GM19395 (cell line): ENCODE data around the gene TMEM161A.
"Not testable (repeated sequence)": the region's sequence is repeated elsewhere in the genome, so short reads cannot be mapped to it uniquely, and the experiment has no call there.

Experiments
- ATAC-seq: cut with Tn5 transposase; IDR thresholded peaks from one replicate; pipeline ENCODE4 v1.9.1; 2021; ENCODE audit warnings: mild to moderate bottlenecking, moderate library complexity; ENCODE audit not compliant: unreplicated experiment

TMEM161A gene

DNA sequence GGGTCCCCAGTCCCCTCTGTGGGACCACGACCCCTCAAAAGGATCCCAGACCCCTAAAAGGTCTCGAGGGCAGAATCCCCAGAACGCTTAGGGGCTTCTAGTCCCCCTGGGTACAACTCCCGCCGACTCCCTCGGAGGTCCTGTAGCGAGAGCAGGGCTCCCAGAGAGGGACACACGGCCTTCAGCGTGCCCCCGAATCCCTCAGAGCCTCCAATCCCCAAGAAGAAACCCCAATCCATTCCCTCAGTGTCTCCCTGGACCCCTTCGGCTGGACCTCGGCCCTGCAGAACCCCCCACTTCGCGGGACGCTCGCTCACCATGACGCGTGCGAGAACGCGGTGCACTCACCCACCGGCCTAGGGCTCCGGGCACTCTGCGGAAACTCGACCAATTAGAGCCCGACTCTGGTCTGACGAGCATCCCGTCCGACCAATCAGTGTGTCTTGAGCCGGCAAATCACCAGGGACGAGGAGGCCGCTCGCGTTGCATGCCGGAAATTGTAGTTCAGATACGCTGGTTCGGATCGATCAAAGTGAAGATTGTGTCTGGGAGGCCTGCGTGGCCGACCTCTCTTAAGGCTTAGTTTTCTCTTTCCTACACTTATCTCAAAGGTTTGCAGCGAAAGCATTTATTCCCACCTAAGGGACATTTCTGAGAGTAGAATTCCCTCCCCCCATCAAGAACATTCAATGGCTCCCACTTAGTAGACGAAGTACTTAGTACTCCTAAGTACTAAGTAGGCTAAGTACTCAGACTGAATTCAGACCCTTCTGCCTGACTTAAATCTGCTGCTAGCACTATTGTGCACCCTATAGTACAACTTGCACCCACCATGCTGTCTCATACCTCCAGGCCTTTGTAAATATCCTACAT lies at the start of gene TMEM161A:
TSS of gene TMEM161A (minus strand) at position 370 of the 873 bp plus-strand sequence. CDS start at position 320, 50 bp downstream.
- peak; percentile 97 for ATAC-seq

DNA sequence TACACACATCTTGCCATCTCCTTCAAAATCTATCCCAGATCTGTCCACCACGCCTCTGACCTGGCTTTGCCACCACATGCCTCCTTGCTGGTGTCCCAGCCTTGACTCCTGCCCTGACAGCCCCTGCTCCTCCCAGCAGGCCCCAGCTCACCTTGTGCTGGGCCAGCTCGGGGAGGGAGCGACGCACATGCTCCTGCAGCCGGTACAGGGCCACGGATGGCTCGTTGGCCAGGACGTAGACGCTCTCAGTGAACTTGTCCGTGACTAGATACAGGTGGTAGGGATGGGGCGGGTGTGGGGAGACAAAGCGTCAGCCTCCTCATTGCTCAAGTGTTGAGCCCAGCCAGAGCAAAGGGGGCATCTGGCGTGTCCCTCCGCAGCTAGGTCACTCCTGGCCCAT lies 48.5 kb upstream of the TMEM161A start:
- no peak for ATAC-seq

DNA sequence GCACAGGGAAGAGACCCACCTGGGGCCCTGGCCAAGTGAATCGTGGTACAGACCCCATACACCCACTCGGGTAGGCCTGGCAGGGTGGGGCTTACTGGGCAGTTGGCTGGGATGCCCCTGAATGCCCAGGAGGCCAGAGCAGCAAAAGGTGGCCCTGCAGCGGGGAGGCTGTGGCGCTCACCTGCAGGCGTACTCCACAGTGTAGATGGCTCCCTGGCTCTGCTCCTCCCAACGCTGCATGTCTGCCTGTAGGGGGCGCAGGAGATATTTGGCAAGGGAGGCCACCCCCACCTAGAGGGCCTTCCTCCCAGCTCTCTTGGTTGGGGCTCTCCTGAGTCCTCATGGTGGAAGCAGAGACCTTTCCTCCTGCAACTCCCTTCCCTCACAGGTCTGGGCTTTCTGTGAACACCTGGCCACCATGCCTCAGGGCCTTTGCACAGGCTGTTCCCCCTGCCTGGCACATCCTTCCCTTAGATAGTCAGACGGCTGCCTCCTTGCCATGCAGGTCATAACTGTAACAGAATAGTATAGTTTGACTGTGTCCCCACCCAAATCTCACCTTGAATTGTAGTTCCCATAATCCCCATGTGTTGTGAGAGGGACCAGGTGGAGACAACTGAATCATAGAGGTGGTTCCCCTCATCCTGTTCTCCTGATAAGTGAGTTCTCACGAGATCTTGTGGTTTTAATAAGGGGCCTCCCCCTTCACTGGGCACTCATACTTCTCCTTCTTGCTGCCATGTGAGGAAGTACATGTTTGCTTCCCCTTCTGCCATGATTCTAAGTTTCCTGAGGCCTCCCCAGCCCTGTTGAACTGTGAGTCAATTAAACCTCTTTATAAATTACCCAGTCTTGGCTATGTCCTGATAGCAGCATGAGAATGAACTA lies 47.8 kb upstream of the TMEM161A start:
- ATAC-seq, result no peak

DNA sequence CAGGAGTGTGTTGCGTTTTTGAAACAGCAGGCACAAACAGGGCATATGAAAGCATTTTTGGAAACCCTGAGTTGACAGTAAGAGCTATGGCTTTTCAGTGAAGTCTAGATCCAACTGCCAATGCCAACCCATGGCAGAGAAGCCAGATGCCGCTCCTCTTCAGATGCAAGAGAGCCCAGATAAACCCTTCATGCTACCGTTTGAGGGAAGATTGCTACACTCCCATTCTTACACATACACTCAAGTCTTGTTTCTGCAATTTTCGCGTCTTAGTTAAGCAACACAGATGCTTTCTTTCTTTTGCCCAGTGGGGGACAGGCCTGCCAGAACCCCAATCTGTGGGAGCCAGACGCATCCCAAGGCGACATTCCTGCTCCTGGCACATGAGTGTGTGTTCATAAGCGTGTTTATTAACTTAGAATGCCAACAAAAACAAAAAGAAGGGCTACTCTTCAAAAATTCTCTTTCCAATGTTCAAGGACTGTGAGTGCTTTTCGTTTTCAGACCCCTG lies 43.3 kb upstream of the TMEM161A start:
- no peak for ATAC-seq

DNA sequence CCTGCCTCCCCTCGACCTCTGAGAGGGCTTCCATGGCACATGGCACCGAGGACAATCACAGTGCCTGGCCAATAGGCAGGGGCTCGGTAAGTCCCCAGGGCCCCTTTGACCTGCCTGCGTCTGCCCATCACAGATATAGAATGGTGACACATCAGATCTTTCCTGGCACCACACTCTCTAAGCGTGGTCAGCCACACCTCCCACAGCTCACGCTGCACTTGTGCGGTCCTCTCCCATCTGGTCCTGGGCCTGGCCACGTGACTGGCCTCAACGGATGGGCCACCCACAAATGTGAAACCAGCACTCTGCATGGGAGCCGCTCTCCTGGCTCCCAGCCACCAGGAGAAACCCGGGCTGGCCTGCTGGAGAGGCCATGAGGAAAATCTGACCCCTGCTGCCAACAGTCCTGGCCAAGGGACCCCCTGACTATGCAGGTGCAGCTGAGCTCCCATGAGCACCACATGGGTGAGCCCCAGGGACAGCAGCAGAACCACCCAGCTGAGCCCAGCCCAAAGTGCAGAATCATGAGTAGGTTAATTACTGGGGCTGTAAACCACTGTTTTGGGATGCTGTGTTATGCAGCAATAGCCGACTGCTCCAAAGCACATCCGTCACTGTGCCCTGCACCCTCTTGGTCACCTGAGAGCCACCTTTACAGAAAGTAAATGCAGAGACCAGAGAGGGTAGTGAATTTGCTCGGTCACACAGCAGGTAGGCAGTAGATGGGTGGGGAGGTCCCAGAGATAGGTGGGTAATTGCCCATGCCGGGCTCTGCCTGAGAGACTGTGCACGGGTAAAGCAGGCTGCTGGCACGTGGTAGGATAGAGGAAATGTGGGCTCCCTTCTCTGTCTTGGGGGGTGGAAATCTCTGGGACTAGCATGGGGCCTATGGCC lies 41.5 kb upstream of the TMEM161A start:
- no peak for ATAC-seq

DNA sequence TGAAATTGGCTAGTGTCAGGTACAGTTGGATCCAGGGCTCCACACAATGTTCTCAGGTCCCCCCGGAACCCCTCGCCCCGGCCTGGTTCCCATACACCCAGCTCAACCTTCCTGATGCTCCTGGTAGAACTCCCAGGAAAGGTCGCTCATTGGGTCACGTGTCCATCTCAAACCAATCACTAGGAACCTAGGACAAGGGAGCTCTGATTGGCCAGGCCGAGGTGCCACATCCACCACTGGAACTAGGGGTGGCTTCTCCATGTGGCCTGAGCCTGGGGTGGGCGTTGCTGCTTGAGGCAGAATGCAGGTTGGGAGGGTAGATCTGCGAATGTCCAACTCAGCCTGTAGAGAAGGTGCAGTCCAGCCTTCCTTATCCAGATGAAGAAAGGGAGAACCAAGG lies 38.7 kb upstream of the TMEM161A start:
- no peak for ATAC-seq

DNA sequence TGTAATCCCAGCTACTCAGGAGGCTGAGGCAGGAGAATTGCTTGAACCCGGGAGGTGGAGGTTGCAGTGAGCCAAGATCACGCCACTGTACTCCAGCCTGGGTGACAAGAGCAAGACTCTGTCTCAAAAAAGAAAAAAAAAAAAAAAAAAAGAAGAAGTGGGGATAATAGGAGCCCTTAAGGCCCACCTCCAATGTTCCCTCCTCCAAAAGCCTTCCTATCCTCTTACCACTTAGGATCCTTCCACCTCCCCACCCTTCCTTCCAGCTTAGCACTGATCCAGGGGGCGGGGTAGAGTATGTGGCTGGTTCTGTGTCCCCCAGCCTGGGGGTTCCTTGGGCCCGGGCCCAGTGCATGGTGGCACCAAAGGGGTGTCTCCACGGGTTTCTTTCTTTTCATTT lies 35.0 kb upstream of the TMEM161A start:
- not testable (repeated sequence) for ATAC-seq

DNA sequence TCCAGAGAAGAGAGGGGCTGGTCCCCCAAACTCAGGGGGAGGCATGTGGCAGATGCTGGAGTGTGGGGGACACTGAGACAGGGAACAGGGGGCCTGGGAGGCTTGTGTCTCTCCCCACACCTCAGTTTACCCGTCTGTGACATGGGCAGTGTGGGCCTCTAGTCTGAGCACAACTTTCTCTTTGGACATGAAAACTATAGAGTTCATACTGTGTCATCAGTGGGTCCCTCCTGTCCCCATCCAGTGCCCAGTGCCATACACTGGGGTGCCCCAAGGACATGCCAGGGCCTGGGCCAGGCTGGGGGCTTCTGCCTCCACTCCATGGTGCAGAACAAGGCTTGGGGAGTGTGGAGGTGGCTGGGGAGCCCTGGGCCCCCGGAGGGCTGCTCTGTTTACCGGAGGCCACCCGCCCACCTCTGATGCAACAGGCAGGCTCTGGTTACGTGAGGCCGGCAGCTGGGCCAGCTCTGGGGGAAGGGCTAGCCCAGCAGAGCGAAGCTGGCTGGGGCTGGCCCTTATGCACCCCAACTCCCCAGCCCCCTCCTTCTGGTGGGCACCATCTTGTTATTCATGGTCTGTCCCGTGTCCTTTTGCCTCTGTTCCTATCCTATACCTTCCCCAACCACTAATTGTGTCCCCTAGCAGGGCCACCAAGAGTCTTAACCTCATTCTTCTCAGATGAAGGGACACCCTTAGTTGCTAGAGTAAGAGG lies 33.7 kb upstream of the TMEM161A start:
- ATAC-seq, result no peak

DNA sequence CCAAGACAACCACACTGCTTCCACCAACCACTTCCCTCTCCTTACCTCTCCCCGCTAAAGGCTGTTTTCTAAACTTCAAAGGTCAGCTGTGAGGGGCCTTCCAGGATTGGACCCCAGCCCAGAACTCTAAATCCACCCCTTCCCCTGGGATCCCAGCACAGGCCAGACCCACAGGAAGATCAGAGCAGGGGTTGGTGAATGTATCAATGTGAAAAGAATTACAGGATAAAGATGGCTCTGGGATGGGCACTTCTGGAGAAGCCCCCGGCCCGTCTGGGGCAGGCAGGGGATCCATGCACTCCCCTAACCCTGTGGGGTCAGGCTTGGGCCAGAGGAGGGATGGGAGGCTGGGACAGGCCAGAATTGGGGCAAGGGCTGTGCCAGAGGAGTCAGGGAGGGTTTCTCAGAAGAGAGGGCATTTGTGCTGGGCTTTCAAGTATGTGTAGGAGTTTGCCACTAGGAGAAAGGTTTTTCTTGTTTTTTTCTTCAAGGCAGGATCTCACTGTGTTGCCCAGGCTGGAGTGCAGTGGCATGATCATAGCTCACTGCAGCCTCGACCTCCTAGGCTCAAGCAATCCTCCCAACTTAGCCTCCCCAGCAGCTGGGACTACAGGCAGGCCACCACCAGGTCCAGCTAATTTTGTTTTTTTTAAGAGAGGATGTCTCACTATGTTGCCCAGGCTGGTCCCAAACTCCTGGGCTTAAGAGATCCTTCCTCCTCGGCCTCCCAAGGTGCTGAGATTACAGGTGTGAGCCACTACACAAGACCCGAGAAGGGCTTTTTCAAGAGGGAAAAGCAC lies 32.8 kb upstream of the TMEM161A start:
- ATAC-seq, result no peak

DNA sequence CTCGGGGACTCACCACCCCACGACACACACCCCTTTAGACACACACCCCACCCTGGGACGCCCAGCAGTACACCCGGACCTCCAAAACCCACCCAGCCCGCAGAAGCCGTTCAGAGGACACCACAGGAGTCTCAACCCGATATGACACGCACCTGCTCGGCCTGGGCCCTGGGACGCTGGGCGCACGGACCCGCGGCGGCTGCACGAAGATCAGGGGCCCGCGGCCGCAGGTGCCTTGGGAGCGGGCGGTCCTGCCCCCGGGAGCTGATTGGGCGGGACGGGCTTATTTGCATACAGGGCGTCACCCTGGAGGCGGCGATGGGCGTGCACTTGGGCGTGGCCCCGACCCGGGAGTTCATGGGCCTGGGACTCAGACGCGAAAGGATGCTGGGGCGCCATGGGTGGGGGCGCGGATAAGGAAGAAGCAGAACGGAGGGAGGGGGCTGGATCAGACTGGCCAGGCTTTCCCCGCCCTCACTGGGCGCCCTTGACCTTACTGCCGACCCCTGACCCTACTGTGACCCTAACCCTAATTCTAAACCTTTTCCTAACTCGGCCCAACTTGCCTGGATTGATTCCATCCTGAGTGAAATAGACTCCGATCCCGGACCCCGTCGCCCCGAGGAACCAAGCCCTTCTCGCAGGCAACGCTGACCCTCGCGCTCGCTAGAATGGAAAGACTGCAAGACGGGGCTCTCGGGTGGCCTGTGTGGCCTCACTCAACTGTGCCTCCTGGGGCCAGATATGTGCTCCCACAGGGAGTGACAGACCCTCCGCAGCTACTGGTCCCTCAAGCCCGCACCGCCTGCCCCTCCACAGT lies 32.0 kb upstream of the TMEM161A start, which contains the start of gene MEF2B:
TSS of gene MEF2B (minus strand) at position 211 of the 820 bp plus-strand sequence. CDS start 19,528 bp downstream, outside the sequence.
- peak; percentile 84 for ATAC-seq

DNA sequence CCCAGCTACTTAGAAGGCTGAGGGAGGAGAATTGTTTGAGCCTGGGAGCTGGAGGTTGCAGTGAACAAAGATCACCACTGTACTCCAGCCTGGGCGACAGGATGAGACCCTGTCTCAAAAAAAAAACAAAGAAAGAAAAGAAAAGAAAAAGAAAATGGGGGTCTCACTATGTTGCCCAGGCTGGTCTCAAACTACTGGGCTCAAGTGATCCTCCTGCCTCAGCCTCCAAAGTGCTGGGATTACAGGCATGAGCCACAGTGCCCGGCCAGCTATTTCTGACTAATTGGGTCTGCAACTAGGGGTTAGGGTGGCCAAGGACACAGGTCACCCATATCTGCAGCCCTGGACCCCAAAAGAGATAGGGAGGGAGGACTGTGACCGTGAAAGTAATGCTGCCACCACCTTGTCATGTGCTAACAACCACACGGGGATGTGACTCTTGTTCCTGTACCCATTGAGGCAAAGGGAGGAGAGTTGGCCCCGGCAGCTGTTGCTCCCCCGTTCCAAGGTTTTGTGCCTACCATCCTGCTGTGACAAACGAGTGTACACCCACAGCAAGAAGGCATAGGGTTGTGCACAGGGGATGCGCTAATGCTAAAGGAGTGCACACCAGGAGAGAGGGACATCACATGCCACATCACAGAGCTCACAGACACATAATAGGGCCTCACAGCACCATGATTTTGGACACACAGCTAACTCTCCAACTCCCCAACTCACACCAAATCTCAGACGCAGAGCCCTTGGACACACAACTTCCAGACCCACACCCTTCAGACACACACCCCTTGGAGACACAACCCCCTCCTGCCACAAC lies 31.2 kb upstream of the TMEM161A start:
- peak; percentile 5 for ATAC-seq

DNA sequence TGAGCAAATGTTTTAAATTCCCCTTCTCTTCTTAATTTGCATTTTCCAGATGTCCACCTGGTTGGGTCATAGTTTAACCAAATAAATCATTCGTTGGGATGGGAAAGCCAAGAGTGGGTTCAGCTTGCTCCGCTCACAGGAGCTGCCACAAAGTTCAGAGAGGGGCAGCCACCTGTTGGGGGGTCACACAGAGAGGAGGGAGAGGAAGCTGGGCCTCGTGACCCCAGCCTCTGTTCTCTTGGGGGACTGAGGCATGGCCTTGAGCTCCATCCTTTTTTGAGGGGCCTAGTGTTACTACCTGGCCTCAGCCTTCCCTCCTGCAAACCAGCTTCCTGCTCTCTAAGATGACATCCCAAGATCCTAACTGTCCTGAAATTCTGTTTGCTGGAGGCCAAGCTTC lies 29.3 kb upstream of the TMEM161A start:
- no peak for ATAC-seq

DNA sequence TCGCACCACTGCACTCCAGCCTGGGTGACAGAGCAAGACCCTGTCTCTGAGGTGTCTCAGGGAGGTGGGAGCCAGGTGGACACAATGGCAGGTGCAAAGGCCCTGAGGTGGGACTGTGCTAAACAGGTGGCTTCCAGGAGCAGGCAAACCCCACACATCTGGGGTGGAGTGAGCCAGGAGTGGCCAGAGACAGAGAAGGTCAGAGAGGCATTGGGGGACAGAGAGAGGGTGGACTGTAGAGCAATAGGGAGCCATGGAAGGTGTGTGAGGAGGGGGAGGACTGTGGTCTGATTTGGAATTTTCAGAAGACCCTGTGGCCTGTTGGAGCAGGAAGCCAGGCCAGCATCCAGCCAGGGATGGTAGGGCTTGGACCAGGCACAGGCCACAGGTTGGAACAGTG lies 27.1 kb upstream of the TMEM161A start:
- no peak for ATAC-seq

DNA sequence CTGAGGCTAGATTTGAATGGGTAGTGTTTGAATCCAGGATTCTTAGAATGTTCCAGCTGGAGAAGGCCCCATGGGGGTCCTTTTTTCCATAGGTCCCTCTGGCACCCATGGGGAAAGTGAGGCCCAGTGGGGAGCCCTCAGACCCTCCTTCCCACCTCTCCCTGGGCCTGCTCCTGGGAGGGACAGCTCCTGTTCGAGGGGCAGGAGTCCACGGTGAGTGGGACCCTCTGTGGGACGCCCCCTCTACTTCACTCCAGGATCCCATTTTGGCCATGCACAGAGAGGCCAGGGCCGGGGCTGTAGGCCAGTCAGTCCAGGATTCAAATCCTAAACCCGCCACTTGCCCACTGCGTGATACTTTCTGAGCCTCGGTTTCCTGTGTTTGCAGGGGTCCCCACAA lies 24.2 kb upstream of the TMEM161A start:
- no peak for ATAC-seq

DNA sequence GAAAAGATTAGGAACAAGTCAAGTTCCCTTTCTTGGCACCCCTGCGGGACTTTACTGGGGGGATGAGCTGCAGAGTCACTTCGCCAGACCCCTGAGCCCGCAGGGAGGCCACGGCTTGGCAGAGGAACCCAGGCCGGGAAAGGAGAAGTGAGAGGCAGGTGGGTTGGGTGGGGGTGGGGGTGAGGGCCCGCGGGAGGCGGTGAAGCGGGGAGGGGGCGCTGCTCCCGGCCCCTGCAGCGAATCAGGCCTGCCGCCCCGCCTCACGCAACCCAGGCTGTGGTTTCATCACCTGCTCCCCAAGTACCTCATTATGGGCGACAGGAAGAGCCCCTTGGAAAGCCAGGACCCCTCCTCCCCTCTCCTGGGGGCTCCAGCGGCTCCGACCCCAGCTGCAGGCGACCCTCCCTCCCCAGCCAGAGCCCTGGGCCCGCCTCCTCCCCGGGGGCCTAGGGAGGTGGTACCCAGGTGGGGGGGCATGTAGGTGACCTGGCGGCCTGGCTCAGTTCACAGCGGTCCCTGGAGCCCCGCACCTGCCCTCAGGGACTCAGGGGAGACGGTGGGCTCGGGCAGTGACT lies 22.3 kb upstream of the TMEM161A start:
- no peak for ATAC-seq

DNA sequence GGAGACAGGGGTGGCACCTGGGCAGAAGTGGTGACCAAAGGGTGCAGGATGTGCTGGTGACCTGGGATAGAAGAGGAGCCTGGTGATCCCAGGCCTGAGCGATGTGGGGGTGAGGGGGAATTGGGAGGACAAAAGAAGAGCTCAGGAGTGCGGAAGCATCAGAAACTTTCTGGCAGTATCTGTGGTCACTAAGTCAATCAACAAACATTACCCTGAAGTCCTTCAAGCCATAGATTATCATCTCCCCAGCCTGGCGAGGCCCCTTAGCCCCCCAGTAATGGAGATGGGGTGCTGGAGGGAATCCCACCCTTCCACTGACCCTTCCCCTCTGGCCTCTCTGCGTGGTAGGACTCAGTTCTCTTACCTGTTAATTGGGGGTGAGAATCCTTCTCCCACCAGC lies 21.3 kb upstream of the TMEM161A start:
- ATAC-seq, result no peak

DNA sequence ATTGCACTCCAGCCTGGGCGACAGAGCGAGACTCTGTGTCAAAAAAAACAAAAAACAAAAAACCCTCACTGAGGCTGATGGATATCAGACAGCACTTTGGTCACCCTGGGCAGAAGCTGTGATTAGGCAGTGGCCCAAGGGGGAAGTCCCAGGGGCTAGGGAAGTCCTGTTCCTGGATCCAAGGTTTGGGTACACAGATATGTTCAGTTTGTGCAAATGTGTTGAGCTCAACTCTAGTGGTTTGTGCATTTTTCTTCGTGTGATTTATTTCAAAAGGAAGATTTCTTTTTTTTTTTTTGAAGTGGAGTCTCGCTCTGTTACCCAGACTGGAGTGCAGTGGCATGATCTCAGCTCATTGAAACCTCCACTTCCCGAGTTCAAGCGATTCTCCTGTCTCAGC lies 19.5 kb upstream of the TMEM161A start:
- no peak for ATAC-seq
